Measurements from ENCODE around the gene PDE11A. TPM values are rescaled to one million over a fixed set of nuclear protein-coding genes. Genes with fewer than 3 reads are reported as not detected.

Gene PDE11A
- total and polyA plus RNA-seq, 2 of the 13 experiments (the other 11 are each of a cell fraction or from before 2014, with no cell fraction given), result 1.2 to 1.7 TPM

GRCh38 chr2:177587371-177587770 lies 485.2 kb downstream of the PDE11A start:
- no peaks in the 10 kb centered on the region for H3K36me3 ChIP-seq (replicated peaks in 1 of 2; ENCODE audit: control insufficient read depth in 1 of 2, insufficient read depth in 2 of 2, low read length in 2 of 2)
- no peak for DNase-seq (ENCODE audit: low spot score)
- in situ Hi-C loops (cut with HindIII; ENCODE audit: extremely low pct_ligation_motif_present, low pct_unique_long_range_greater_than_20kb) (no loop called here), intact Hi-C loops (cut with micrococcal nuclease; ENCODE audit: unreplicated experiment) (no loop called here)
- H3K4me1 ChIP-seq (ENCODE audit: insufficient read depth, low read length), result peaks cover 40% of the 10 kb centered on the region
- ChIA-PET POLR2A (no interaction called here), CTCF (ENCODE audit: low intra/inter-chr PET ratio, low total read pairs) (no interaction called here)
- no peak overlapping the region for H3K9ac ChIP-seq (ENCODE audit: insufficient read depth, low read depth, low read length)
- no peak overlapping the region for H3K4me2 ChIP-seq (ENCODE audit: low read depth, low read length)
- no peak overlapping the region for H3K4me3 ChIP-seq (replicated peaks in 1 of 3; ENCODE audit: insufficient read depth in 1 of 3, low read depth in 2 of 3, low read length in 3 of 3)
- 81% methylated on average over 1 of the region's 1 CpG for WGBS (ENCODE audit: low lambda C conversion rate)
- no peak overlapping the region for H2AFZ ChIP-seq (ENCODE audit: low read length)
- BruUV-seq (replicated peaks), result no TSS peak
- no peak for ATAC-seq
- H3K9me3 ChIP-seq (ENCODE audit: low read length), result no peaks in the 10 kb centered on the region
- H3K27ac ChIP-seq (ENCODE audit: extremely low read length, insufficient read depth, low read length), result no peak overlapping the region
- H3K79me2 ChIP-seq (ENCODE audit: insufficient read depth, low read length), result no peaks in the 10 kb centered on the region
- H4K20me1 ChIP-seq (ENCODE audit: insufficient read depth, low read length), result no peaks in the 10 kb centered on the region
- H3K27me3 ChIP-seq (ENCODE audit: control insufficient read depth in 1 of 2, insufficient read depth in 2 of 2, low read length in 2 of 2), result no peaks in the 10 kb centered on the region; a peak in 1 of 5 replicates
- FAIRE-seq, result no peak
- TF ChIP-seq RNF219 (CRISPR knock-in tag; IDR thresholded peaks at IDR 0.05) (no peak), DZIP1 (CRISPR knock-in tag; IDR thresholded peaks at IDR 0.05) (no peak), HMG20A (CRISPR knock-in tag; IDR thresholded peaks at IDR 0.05; ENCODE audit: borderline replicate concordance) (no peak), REPIN1 (CRISPR knock-in tag; IDR thresholded peaks at IDR 0.05; ENCODE audit: borderline replicate concordance, low read depth) (no peak), MLX (CRISPR knock-in tag; IDR thresholded peaks at IDR 0.05) (no peak), KDM2A (CRISPR knock-in tag; IDR thresholded peaks at IDR 0.05; ENCODE audit: borderline replicate concordance, low read depth) (no peak), KDM6A (CRISPR knock-in tag; IDR thresholded peaks at IDR 0.05; ENCODE audit: low read depth) (no peak), IRX3 (CRISPR knock-in tag; IDR thresholded peaks at IDR 0.05; ENCODE audit: borderline replicate concordance, low read depth) (no peak), CC2D1A (CRISPR knock-in tag; IDR thresholded peaks at IDR 0.05) (no peak), SMAD9 (CRISPR knock-in tag; IDR thresholded peaks at IDR 0.05) (no peak), ZMAT3 (CRISPR knock-in tag; conservative IDR thresholded peaks at IDR 0.05) (no peak), CSRNP1 (CRISPR knock-in tag; IDR thresholded peaks at IDR 0.05) (no peak), KLF12 (CRISPR knock-in tag; IDR thresholded peaks at IDR 0.05; ENCODE audit: borderline replicate concordance) (no peak), NR0B2 (CRISPR knock-in tag; IDR thresholded peaks at IDR 0.05) (no peak), MED8 (CRISPR knock-in tag; IDR thresholded peaks at IDR 0.05; ENCODE audit: insufficient replicate concordance) (no peak)
